NCI-H2107 treated with DMSO at 0.1 percent for 48 hours (cell line): ENCODE measurements around the gene RXRA.
"Not testable (repeated sequence)": the region's sequence is repeated elsewhere in the genome, so short reads cannot be mapped to it uniquely, and the experiment has no call there.

ENCODE experiments used
- DNase-seq: peaks from one replicate; lab custom pipeline; 2025; ENCODE audit not compliant: unreplicated experiment; lab: John Stamatoyannopoulos, UW

Gene RXRA

DNA sequence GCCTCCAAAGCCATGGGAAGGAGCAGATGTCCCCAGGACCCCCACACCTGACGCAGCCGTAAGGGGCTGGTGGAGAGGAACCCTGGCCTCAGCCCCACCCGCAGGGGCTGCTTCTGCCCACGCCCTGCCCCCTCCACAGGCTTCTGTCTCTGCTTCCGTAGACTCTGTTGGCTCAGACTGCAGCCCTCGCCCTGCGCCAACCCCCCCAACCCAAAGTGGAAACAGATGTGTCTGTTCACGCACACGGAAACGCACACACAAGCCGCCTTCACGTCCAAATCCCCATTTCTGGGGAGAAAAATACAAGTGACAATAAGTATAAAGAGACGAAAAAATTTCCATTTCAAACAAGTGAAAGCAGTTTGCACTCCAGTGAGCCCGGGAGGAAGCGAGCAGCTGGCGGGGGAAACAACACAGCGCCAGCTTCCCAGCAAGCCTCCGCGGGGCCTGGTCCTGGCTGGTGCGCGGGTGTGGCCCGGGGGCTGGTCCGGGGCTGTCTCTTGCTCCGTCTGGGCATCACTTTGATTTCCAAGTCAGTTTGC lies 32.6 kb upstream of the RXRA start:
- no peak for DNase-seq

DNA sequence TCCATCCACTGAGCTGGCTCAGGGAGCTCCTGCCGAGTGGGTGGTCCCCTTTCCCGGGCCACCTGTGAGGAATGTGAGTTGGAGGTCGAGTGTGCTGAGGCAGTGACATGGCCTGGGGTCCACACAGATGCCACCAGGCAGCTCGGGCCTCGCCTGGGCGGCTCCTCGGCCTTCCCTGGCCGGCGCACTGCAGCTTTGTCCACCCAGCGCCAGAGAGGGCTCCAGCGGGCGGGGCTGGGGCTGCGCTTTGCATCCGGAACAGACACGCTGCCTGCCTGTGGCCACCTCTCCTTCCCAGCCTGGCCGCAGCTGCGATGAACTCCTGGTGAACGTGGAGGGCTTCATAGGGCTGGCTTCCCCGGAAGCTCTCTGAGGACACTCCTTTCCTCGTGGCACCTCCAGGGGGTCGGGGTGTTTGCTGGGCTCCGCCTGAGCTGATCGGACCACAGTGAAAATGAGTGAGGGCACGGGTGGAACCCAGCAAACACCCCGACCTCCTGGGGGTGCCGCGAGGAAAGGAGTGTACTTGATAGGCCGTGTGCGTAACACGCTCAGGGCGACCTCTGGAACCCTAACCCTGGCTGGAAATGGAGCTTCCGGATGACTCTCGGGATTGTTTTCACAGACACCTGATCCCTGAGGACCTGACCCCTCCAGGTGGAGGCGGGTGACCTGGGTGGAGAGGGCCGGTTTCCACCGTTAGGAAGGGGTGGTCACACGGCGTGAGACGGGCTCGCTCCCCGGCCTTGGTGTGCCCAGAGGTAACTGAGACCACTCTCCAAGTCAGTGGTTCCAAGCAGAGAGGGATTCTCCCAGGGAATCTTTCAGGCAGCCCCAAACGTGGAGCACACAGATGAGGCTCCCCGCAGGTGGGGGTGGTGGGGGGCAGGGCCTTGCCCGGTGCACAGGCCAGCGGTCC lies 31.8 kb upstream of the RXRA start:
- no peak for DNase-seq

DNA sequence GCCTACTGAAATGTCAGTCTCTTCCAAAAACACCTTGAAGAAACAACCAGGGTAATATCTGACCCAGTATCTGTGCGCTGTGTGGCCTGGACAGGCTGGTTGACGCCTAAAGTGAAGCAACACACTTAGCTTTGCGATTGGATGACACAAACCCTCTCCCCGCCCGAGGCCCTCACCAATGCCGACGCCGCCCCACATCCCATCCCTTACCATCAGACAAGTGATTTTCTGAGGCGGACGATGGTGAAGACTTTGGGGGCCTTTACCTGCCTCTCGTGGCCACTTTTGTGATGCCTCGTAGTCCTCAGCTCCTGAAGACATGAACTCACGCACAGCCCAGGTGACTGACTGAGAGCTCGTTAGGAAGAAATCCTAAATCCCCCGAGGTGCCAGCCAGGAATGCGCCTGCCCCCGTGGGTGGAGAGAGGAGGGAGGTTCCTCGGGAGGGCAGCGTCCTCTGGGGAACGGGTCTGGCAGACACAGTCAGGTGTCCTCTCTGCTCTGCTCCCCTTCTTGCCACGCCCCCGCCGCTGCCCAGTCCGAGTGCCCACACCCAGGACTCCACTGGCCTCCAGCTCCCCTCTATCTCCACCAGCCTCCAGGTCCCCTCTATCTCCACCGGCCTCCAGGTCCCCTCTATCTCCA lies 31.0 kb upstream of the RXRA start:
- no peak for DNase-seq

DNA sequence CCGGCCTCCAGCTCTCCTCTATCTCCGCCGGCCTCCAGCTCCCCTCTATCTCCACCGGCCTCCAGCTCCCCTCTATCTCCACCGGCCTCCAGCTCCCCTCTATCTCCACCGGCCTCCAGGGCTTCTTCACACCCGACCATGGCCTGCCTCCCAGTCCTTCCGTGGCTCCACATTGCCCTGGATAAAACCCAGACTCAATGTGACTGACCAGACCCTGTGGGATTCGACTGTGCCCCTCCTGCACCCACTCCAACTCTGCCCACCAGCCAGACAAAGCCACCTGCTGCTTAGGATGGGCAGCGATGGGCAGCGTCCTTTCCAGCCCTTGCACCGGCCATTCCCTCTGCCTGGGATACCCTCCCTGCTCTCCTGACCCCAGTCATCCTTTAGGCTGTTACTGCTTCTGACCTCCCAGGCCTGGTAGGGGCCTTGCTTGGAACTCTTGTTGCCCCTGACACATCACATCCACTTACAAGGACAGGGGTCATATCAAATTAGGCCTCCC lies 30.5 kb upstream of the RXRA start:
- DNase-seq = no peak

DNA sequence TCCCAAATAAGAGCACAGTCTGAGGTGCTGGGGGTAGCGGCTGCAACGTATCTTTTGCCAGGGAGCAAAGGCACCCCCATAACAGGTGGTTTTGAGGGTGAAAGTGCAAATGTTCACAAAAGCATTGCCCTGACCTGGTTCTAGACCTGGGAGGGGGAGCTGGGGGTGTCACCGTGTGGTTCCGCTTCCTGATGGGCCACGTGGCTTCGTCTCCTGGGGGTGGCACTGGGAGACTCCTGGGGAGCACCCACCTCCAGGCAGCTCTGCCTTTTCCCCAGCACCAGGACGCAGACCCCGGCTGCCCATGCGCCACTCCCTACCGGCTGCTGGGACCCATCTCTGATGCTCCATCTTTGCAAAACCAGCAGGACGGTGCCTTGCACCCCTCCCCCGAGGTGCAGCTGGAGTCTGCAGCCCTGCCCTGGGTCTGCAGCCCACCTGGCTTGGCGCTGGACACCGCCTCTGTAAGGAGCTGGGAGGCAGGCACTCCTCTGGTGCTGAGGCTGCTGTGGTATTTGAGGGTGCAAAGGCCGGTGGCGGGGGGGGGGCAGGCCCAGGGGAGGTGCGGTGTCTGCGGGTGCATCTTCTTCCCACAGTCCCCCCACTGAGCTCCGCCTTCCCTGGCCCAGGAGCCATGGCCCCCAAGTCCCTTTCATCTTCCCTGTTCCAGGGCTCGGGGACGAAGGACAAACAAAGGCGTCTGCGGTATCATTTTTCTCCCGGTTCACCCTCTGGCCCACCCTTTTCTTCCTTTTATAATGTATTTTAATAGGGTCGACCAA lies 29.8 kb upstream of the RXRA start:
- DNase-seq = no peak

DNA sequence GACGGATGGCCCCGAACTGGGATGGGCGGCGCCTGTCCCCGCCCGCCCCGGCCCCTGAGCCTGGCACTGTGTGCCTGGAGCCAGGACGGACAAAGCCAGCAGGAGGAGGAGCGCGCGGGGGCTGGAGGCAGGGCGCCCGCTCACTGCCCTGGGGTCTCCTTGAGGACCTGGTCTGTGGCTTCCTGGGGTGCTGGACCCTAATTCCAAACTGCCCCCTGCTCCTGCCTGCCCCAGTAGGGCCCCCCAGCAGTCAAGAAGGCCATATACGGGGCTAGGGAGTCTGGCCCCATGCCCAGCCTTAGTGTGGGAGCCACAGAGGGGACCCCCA lies 29.2 kb upstream of the RXRA start:
- DNase-seq = no peak

DNA sequence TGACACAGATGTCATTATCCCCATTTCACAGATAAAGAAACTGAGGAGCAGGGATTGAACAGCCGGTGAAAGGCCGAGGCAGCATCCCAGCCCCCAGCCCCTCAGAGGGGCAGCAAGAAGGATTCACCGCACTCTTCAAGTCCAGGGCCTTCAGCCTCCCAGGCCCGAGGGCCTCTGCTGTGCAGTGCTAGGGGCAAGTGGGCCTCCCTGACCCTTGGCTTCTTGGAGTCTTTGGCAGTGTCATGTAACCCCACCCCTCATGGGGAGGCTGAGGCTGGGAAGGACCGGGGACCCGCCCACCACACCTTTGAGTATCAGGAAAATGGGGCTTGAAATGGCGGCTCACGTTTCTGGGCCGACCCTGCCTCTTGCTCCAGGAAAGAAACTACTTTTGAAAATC lies 28.7 kb upstream of the RXRA start:
- DNase-seq = no peak

DNA sequence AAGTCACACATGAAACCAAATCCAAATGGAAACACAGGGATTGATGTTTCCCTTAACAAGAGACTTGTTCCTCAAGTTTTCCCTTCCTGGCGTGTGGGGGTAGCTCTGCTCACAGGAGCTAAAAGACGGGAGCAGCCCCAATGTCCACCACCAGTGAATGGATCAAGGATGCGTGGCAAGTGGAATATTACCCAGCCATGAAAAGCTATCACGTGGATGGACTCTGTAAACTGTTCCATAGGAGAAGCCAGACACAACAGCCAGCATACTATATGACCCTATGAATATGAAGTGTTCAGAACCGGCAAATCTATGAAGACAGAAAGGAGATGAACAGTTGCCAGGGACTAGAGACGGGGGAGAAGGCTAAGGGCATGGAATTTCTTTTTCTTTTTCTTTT lies 28.3 kb upstream of the RXRA start:
- DNase-seq = no peak

DNA sequence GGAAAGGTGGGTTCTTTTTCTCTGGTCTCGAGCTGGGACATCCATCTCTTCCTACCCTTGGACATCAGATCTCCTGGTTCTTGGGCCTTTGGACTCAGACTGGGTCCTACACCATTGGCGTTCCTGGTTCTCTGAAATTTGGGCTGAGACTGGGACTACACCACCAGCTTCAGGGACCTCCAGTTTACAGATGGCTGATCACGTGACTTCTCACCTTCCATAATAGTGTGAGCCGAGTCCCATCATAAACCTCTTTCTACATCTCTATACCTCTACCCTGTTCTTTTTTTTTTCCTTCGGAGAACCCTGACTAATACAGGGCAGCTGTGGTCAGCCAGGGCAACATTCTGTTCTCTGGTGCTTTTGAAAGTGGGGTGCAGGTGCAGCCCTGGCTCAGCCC lies 27.2 kb upstream of the RXRA start:
- DNase-seq = no peak

DNA sequence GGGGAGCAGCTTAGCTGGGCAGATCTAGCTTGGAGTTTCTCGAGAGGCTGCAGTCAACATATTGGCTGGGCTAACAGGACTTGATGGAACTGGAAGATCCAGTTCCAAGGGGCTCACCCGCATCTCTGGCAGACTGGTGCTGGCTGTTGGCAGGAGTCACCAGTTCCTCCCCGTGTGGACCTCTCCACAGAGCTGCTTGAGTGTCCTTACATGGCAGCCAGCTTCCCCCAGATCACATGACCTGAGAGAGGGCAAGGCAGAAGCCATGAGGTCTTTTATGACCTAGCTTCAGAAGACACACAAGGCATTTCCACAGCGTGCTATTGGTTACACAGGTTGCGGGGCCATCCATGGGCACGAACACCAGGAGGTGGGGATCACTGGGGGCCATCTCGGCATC lies 26.4 kb upstream of the RXRA start:
- DNase-seq = no peak

DNA sequence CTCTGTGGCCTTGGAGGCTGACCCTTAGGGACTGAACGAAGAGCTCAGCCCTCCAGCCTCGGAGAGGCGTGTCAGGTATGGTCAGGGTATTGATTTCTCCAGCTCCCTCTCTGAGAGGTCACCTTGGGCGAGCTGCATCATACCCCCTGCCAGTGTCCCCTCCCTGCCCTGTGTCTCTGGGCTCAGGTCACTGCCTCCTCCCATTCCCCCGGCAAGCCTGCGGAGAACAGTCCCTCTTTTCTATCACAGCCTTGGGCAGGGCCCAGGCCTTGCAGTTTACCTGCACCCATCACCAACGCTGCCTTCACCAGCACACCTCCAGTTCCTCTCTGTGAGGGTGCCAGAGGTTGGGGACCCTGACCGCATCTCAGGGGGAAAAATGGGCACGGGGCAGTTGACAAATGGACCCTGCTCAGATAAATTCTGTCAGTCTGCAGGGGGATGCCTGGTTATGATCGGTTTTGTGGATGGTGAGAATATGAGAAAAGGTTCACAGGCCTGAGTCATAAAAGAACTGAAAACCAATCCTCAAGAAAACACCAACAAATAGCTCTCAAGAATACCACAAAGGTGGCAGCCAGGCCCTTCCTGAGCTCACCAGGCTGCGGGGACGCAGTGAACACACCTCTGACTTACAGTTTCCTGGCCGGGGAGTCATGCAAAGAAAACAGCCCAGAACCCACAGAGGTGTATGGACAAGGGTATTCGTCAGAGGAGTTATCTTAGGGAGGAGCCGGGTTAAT lies 24.7 kb upstream of the RXRA start:
- DNase-seq = no peak

DNA sequence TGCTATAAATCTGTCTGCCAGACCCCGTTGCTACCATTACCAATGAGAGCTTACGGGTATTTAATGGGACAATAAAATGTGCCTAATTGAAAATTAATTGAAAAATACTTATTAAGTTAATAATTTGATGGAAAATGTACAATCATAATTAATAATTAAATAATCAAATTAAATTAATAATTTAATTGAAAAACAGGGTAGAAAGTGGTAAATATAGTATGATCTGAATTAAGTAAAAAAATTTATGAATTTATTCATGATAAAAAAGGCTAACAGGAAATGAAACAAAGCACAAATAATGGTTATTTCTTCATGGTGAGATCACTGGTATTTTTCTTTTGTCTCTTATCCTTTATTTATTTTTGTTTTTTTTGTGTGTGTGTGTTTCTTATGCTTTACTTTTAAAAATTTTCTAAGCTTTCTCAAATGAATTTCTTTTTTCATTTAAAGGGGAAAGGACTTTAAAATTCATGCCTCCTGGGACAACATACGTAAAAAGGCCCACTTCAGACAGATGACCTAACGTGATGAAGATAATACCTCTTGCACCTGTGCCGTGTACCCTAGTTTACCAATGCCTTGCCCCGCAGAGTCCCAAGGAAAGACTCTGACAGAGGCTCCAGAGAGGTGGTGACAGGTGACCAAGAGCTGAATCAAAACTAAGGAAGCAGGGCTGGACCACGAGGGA lies 24.0 kb upstream of the RXRA start:
- DNase-seq = no peak

DNA sequence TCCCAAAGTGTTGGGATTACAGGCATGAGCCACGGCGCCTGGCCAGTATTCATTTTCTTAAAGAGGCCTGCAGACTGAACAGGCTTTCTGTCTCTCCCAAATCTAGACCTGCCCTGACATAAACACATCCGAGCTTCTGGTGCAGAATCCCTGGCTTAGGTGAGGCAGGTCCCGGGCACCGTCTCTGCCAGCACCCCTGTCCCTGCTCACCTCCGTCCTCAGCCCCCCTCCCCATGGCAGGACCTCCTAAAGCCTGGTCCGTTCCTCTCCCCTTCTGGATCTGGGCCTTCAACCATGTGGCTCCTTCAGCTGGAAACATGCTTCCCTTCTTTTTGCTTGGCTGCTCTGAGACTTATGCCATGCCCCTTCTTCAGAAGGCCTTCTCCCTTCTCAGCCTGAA lies 22.7 kb upstream of the RXRA start:
- no peak for DNase-seq

DNA sequence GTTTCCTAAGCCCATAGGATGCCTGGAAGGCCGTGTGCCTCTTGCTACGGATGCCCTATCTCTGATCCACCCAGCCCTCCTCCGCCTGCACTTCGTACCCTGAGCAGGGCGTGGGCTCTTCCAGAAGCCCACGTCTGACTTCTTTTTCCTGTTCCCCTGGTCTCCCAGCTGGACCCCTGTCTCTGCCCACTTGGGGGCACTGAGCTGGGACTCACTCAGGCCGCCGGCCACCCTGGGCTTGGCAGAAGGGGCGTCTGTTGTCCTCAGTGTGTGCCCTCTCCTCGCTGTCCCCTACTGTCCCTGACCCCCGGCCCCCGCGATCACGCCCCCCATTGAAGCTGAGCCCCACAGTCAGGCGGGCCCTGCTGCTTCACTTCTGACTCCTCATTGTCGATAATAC lies 22.0 kb upstream of the RXRA start:
- no peak for DNase-seq

DNA sequence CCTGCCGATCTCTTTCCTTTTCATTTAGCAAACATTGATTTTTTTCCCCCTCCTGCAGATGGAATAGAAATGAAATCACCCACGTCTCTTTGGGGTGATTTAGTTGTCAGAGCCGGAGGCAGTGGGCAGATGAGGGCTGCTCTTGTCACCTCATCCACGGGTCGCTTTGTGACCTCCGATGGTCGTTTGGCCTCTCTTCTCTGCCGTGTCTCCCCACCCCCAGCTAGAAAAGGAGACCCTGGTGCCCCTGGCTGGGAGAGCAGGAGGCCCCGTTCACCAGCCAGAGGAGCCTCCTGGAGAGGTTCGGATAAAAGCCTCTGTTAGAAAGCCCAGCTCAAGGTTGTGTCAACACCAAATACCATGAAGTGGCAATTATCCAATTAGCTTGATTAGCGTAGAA lies 21.6 kb upstream of the RXRA start:
- peak; percentile 36 for DNase-seq

DNA sequence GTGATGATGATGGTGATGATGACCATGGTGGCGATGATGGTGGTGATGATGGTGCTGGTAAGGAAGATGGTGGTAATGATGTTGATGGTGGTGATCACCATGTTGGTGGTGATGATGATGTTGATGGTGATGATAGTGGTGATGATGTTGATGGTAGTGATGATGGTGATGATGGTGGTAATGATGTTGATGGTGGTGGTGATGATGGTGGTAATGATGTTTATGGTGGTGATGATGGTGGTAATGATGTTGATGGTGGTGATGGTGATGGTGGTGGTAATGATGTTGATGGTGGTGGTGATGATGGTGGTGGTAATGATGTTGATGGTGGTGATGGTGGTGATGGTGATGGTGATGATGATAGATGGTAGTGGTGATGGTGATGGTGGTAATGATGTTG lies 20.7 kb upstream of the RXRA start:
- DNase-seq = no peak

DNA sequence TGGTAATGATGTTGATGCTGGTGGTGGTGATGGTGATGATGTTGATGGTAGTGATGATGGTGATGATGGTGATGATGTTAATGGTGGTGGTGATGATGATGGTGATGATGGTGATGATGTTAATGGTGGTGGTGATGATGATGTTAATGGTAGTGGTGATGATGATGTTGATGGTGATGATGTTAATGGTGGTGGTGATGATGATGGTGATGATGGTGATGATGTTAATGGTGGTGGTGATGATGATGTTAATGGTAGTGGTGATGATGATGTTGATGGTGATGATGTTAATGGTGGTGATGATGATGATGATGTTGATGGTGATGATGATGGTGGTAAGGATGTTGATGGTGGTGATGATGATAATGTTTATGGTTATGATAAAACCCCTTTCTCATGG lies 20.2 kb upstream of the RXRA start:
- not testable (repeated sequence) for DNase-seq

DNA sequence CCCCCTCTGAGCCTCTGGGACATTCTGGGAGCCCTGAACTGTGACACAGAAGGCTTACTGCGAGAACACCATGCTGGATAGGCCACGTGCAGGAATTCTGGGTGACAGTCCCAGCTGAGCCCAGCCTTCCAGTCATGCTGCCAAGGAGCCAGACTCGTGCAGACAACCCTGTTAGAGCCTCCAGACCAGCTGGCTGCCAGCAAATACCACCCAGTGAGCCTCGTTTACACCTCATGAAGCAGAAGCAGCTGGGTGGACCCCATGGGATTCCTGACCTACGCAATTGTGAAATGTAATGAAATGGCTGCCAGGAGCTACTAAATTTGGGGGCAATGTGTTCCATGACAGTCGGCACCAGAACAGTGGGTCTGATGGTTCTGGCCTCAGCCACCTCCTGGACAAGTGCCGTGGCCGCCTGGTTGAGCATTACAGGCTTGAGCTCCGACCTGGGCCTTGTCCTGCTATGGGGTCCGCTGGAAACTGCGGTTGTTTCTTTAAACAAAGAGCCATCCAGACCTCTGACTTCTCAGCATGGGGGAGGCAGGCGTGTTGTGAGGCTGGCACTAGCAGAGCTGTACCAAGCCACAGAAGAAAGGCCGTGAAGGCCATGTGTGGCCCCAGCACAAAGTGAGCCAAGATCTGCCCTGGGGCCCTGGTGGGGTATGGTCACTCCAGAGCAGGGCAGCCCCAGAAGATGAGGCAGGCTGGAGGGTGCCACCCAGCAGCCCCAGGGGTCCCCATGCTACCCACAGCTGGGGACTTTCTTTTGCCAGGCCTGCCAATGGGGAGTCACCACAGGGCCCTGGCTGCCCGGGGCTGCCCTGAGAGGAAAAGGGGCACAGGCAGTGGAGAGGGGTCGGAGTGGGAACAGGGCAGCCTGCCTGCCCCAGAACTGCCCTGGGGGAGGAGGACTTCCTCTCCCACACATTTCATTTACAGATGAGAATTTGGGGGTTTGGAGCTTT lies 19.3 kb upstream of the RXRA start:
- DNase-seq = no peak
